ENCODE results near the gene TENM3.

TENM3 gene

GRCh38 chr4:182842104-182842600 is 599.0 kb downstream of the TENM3 start:
- peaks cover 18% of the 10 kb centered on the region for H3K27me3 ChIP-seq (ENCODE audit: insufficient read depth, low read length)
- no peaks in the 10 kb centered on the region for H3K36me3 ChIP-seq (ENCODE audit: insufficient read depth, low read length)
- no peaks in the 10 kb centered on the region for H3K79me2 ChIP-seq (ENCODE audit: control insufficient read depth, insufficient read depth, low read length, unreplicated experiment)
- no peak overlapping the region for H3K27ac ChIP-seq (ENCODE audit: low read depth, low read length)
- H3K4me1 ChIP-seq (ENCODE audit: control insufficient read depth, insufficient read depth, low read length, unreplicated experiment), result no peaks in the 10 kb centered on the region
- H2AFZ ChIP-seq (ENCODE audit: low read length, unreplicated experiment), result no peak overlapping the region
- H3K4me3 ChIP-seq (ENCODE audit: low read depth, low read length), result no peak overlapping the region

- H3K27ac ChIP-seq (ENCODE audit: low read depth, low read length), result no peak overlapping the region
- H3K4me1 ChIP-seq (ENCODE audit: control insufficient read depth, insufficient read depth, low read length, unreplicated experiment), result no peaks in the 10 kb centered on the region
- no peaks in the 10 kb centered on the region for H3K36me3 ChIP-seq (ENCODE audit: insufficient read depth, low read length)
- peaks cover 18% of the 10 kb centered on the region for H3K27me3 ChIP-seq (ENCODE audit: insufficient read depth, low read length)
- no peaks in the 10 kb centered on the region for H3K79me2 ChIP-seq (ENCODE audit: control insufficient read depth, insufficient read depth, low read length, unreplicated experiment)
- H3K4me3 ChIP-seq (ENCODE audit: low read depth, low read length), result no peak overlapping the region
- H2AFZ ChIP-seq (ENCODE audit: low read length, unreplicated experiment), result no peak overlapping the region
These were observed 599.7 kb downstream of the TENM3 start for GRCh38 chr4:182842759-182843390.

GRCh38 chr4:182843808-182844325 is 600.7 kb downstream of the TENM3 start:
- H3K36me3 ChIP-seq (ENCODE audit: insufficient read depth, low read length), result no peaks in the 10 kb centered on the region
- no peaks in the 10 kb centered on the region for H3K79me2 ChIP-seq (ENCODE audit: control insufficient read depth, insufficient read depth, low read length, unreplicated experiment)
- H3K27ac ChIP-seq (ENCODE audit: low read depth, low read length), result no peak overlapping the region
- no peak overlapping the region for H2AFZ ChIP-seq (ENCODE audit: low read length, unreplicated experiment)
- H3K27me3 ChIP-seq (ENCODE audit: insufficient read depth, low read length), result peaks cover 18% of the 10 kb centered on the region
- H3K4me3 ChIP-seq (ENCODE audit: low read depth, low read length), result no peak overlapping the region
- H3K4me1 ChIP-seq (ENCODE audit: control insufficient read depth, insufficient read depth, low read length, unreplicated experiment), result no peaks in the 10 kb centered on the region

- no peak overlapping the region for H2AFZ ChIP-seq (ENCODE audit: low read length, unreplicated experiment)
- H3K4me1 ChIP-seq (ENCODE audit: control insufficient read depth, insufficient read depth, low read length, unreplicated experiment), result no peaks in the 10 kb centered on the region
- H3K27me3 ChIP-seq (ENCODE audit: insufficient read depth, low read length), result peaks cover 18% of the 10 kb centered on the region
- no peaks in the 10 kb centered on the region for H3K79me2 ChIP-seq (ENCODE audit: control insufficient read depth, insufficient read depth, low read length, unreplicated experiment)
- H3K36me3 ChIP-seq (ENCODE audit: insufficient read depth, low read length), result no peaks in the 10 kb centered on the region
- H3K27ac ChIP-seq (ENCODE audit: low read depth, low read length), result no peak overlapping the region
- no peak overlapping the region for H3K4me3 ChIP-seq (ENCODE audit: low read depth, low read length)
These were observed 602.4 kb downstream of the TENM3 start for GRCh38 chr4:182845618-182846017.

- peaks cover 21% of the 10 kb centered on the region for H3K27me3 ChIP-seq (ENCODE audit: insufficient read depth, low read length)
- no peaks in the 10 kb centered on the region for H3K4me1 ChIP-seq (ENCODE audit: control insufficient read depth, insufficient read depth, low read length, unreplicated experiment)
- H3K4me3 ChIP-seq (ENCODE audit: low read depth, low read length), result no peak overlapping the region
- no peaks in the 10 kb centered on the region for H3K79me2 ChIP-seq (ENCODE audit: control insufficient read depth, insufficient read depth, low read length, unreplicated experiment)
- no peaks in the 10 kb centered on the region for H3K36me3 ChIP-seq (ENCODE audit: insufficient read depth, low read length)
- H3K27ac ChIP-seq (ENCODE audit: low read depth, low read length), result no peak overlapping the region
- no peak overlapping the region for H2AFZ ChIP-seq (ENCODE audit: low read length, unreplicated experiment)
These were observed 602.8 kb downstream of the TENM3 start for GRCh38 chr4:182846036-182846435.

- H3K4me1 ChIP-seq (ENCODE audit: control insufficient read depth, insufficient read depth, low read length, unreplicated experiment), result no peaks in the 10 kb centered on the region
- H3K79me2 ChIP-seq (ENCODE audit: control insufficient read depth, insufficient read depth, low read length, unreplicated experiment), result no peaks in the 10 kb centered on the region
These were observed 604.6 kb downstream of the TENM3 start for GRCh38 chr4:182847576-182848450.

GRCh38 chr4:182848685-182849084 is 605.5 kb downstream of the TENM3 start:
- no peak overlapping the region for H2AFZ ChIP-seq (ENCODE audit: low read length, unreplicated experiment)
- H3K27me3 ChIP-seq (ENCODE audit: insufficient read depth, low read length), result peaks cover 27% of the 10 kb centered on the region
- no peak overlapping the region for H3K27ac ChIP-seq (ENCODE audit: low read depth, low read length)
- no peaks in the 10 kb centered on the region for H3K4me1 ChIP-seq (ENCODE audit: control insufficient read depth, insufficient read depth, low read length, unreplicated experiment)
- no peaks in the 10 kb centered on the region for H3K79me2 ChIP-seq (ENCODE audit: control insufficient read depth, insufficient read depth, low read length, unreplicated experiment)
- no peaks in the 10 kb centered on the region for H3K36me3 ChIP-seq (ENCODE audit: insufficient read depth, low read length)
- no peak overlapping the region for H3K4me3 ChIP-seq (ENCODE audit: low read depth, low read length)

More at GRCh38 chr4:182847576-182848450, 604.6 kb downstream of the TENM3 start:
- Histone ChIP-seq H3K27ac (ENCODE audit: low read depth, low read length) (no peak overlapping the region), H3K27me3 (ENCODE audit: insufficient read depth, low read length) (peaks cover 23% of the 10 kb centered on the region), H3K36me3 (ENCODE audit: insufficient read depth, low read length) (no peaks in the 10 kb centered on the region), H3K4me3 (ENCODE audit: low read depth, low read length) (no peak overlapping the region), H2AFZ (ENCODE audit: low read length, unreplicated experiment) (no peak overlapping the region)
